Hematopoietic multipotent progenitor cell (in vitro differentiated cells): ENCODE data around the gene TRIM40. TPM values are rescaled to one million over a fixed set of nuclear protein-coding genes. Genes with fewer than 3 reads are reported as not detected.

Experiments
- DNase-seq, 3 donors: peaks; one replicate each; pipeline ENCODE4 v3.0.0-alpha.2; 2011 to 2015; ENCODE audit warnings: low read depth in 2 of 3, low spot score in 2 of 3
- small RNA-seq: library from RNA; depleted of rRNA; stranded (forward); fragments of <200 nt; gene quantifications from one replicate; pipeline ENCODE3, GENCODE V24; 2012
- total RNA-seq: library from RNA; depleted of rRNA; stranded (reverse); fragments of >200 nt; gene quantifications from one replicate; pipeline ENCODE4 v1.2.3, GENCODE V29; 2012

TRIM40 gene
- total RNA-seq, 1 donor: under 0.01 TPM

GRCh38 chr6:30194797-30195690, 59.1 kb downstream of the TRIM40 start:
- DNase-seq: no peak

- no peak for DNase-seq
Measured at GRCh38 chr6:30195951-30196350, 60.0 kb downstream of the TRIM40 start.

GRCh38 chr6:30196376-30196775, 60.4 kb downstream of the TRIM40 start:
- no peak for DNase-seq

Small RNA genes within 50 kb of the gene (small RNA-seq; reads per million reads assigned to genes)
- not detected for gene RF00554

Other genes with a start within 250 kb of the TRIM40 start
- 1,432 TPM for gene HLA-A, start 193.6 kb upstream of the TRIM40 start, total RNA-seq
- gene POLR1H, start 74.9 kb upstream of the TRIM40 start, total RNA-seq: 88.1 TPM
- 16.7 TPM for gene PPP1R11, start 68.9 kb upstream of the TRIM40 start, total RNA-seq
- gene RNF39, start 60.4 kb upstream of the TRIM40 start, total RNA-seq: not detected
- gene TRIM31, start 23.1 kb upstream of the TRIM40 start, total RNA-seq: not detected
- under 0.01 TPM for gene TRIM10, start 25.1 kb downstream of the TRIM40 start, total RNA-seq
- not detected for gene TRIM15, start 27.4 kb downstream of the TRIM40 start, total RNA-seq
- 17.8 TPM for gene TRIM26, start 77.3 kb downstream of the TRIM40 start, total RNA-seq
- 11.8 TPM for gene TRIM39, start 190.8 kb downstream of the TRIM40 start, total RNA-seq
- gene RPP21, start 209.0 kb downstream of the TRIM40 start, total RNA-seq: 32.6 TPM